Measurements from ENCODE around the gene KRT73. TPM values are rescaled to one million over a fixed set of nuclear protein-coding genes. Genes with fewer than 3 reads are reported as not detected.

The KRT73 gene
- total RNA-seq, 3 donors from 2014 or later (not counting 1 experiment from before 2014, with no cell fraction given): 12.4 to 92.9 (median 23.3) TPM

DNA sequence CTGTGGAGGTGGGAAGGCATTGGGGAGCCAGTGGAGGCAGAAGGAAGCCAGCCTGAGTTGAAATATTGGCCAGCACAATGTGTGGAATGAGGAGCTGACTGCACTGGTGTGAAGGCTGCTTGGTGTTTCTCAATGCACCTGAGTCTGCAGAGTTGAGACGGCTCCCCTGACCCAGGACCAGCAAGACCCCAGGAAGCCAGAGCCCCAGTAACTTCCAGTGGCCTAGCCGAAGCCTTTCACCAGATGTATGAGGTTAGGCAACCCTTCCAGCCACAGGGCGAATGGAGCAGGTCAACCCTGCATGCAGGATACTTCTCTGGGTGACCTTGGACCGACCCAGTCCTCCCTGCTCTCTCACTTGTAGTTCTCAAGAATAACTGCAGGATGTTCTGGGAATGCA lies 12.9 kb upstream of the KRT73 start:
- 54% methylated on average over 4 of the region's 4 CpGs for WGBS (ENCODE audit: insufficient coverage)

DNA sequence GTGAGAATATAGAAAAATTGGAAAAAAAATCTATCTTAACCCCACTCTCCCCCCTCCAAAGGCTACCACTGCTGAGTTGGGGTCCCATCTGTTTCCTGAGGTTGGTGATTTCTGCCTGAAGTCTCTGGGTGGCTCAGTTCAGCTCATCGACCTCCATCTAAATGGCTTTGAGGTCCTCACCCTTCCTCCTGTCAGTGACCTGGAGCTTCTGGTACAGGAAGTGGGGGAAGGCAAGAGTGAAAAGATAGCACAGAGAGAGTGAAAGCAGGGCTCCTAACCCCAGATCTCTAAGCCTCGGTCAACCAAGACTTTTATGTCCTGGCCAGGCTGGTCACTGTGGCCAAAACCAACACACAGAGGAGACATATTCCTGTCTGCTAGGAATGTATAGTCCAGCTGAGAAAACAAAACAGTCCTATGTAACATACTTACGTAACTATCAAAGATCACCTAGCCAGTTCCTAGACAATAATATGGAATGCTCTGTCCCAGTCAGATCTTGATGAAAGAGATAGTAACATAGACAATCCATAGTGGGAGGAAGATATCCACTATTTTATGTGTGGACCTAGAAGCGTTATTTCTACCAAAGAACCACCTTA lies 12.3 kb upstream of the KRT73 start:
- Mint-ChIP-seq H3K36me3 (no peaks in the 10 kb centered on the region), H3K27me3 (ENCODE audit: low read depth in 2 of 2) (no peaks in the 10 kb centered on the region), H3K27ac (peak overlapping the region; percentile 84 to 85), H3K4me3 (peak overlapping the region; percentile 94), H3K9me3 (no peaks in the 10 kb centered on the region), H3K4me1 (peaks cover 88% of the 10 kb centered on the region in 2 donors)
- Histone ChIP-seq H3K4me1 (ENCODE audit: control insufficient read depth, insufficient read depth, low read length) (peaks cover 29% of the 10 kb centered on the region), H3K9me3 (ENCODE audit: control insufficient read depth, insufficient read depth, low read length) (no peaks in the 10 kb centered on the region), H3K36me3 (ENCODE audit: control insufficient read depth, insufficient read depth, low read length) (no peaks in the 10 kb centered on the region), H3K27ac (ENCODE audit: low read length) (peak overlapping the region; percentile 24), H3K4me3 (ENCODE audit: low read length) (no peak overlapping the region), H3K27me3 (ENCODE audit: control insufficient read depth, insufficient read depth, low read length) (no peaks in the 10 kb centered on the region)
- peak in 2 of 3 donors; percentile 49 to 65 for ATAC-seq
- intact Hi-C loops (cut with micrococcal nuclease): loop anchor here (5.0 kb wide), 1 partner anchor 43 kb away; no protein-coding TSS in a partner anchor
- WGBS (ENCODE audit: insufficient coverage): 0% methylated on average over 1 of the region's 4 CpGs
- DNase-seq: peak in 1 of 2 donors; percentile 38
- TF ChIP-seq, protein P1, sequence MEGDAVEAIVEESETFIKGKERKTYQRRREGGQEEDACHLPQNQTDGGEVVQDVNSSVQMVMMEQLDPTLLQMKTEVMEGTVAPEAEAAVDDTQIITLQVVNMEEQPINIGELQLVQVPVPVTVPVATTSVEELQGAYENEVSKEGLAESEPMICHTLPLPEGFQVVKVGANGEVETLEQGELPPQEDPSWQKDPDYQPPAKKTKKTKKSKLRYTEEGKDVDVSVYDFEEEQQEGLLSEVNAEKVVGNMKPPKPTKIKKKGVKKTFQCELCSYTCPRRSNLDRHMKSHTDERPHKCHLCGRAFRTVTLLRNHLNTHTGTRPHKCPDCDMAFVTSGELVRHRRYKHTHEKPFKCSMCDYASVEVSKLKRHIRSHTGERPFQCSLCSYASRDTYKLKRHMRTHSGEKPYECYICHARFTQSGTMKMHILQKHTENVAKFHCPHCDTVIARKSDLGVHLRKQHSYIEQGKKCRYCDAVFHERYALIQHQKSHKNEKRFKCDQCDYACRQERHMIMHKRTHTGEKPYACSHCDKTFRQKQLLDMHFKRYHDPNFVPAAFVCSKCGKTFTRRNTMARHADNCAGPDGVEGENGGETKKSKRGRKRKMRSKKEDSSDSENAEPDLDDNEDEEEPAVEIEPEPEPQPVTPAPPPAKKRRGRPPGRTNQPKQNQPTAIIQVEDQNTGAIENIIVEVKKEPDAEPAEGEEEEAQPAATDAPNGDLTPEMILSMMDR (IDR thresholded peaks at IDR 0.05): no peak

More for the DNA sequence above, 12.9 kb upstream of the KRT73 start:
- Histone ChIP-seq H3K36me3 (ENCODE audit: control insufficient read depth, insufficient read depth, low read length) (no peaks in the 10 kb centered on the region), H3K27me3 (ENCODE audit: control insufficient read depth, insufficient read depth, low read length) (no peaks in the 10 kb centered on the region), H3K4me3 (ENCODE audit: low read length) (no peak overlapping the region), H3K9me3 (ENCODE audit: control insufficient read depth, insufficient read depth, low read length) (no peaks in the 10 kb centered on the region), H3K27ac (ENCODE audit: low read length) (no peak overlapping the region), H3K4me1 (ENCODE audit: control insufficient read depth, insufficient read depth, low read length) (peaks cover 34% of the 10 kb centered on the region)
- Mint-ChIP-seq H3K36me3 (no peaks in the 10 kb centered on the region), H3K9me3 (no peaks in the 10 kb centered on the region), H3K27me3 (ENCODE audit: low read depth in 2 of 2) (no peaks in the 10 kb centered on the region), H3K27ac (peak overlapping the region; percentile 84 to 85), H3K4me3 (peak overlapping the region; percentile 94), H3K4me1 (peaks cover 88 to 89% of the 10 kb centered on the region in 2 donors)
- intact Hi-C loops (cut with micrococcal nuclease): loop anchor here (5.0 kb wide), 1 partner anchor 44 kb away; no protein-coding TSS in a partner anchor
- DNase-seq (no peak), ATAC-seq (no peak)
- TF ChIP-seq, protein P1 (IDR thresholded peaks at IDR 0.05): no peak

DNA sequence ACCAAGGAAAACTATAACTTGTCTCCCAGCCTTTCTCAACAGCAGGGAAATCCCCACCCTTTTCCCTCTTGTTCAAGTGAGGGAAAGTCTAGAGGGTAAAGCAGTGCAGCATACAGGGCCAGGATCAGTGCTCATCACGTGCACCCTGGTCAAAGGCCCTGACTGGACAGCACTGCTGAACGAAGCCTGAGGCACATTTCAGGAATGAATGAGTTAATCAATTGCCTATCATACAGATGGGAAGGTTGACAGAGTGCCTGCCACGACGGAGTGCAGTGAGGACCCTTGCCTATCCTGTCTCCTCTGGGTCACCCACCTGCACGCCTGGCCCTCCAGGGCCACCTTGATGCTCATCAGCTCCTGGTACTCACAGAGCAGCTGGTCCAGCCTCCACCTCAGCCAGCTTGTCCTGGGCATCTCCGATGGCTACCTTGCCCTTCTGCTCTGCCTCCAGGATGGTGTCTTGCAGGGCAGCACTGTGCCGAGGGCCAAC lies 11.7 kb upstream of the KRT73 start:
- peak overlapping the region; percentile 2 for H3K4me3 ChIP-seq (ENCODE audit: low read length)
- H3K36me3 Mint-ChIP-seq: no peaks in the 10 kb centered on the region
- H3K9me3 Mint-ChIP-seq: no peaks in the 10 kb centered on the region
- H3K27me3 Mint-ChIP-seq (ENCODE audit: low read depth in 2 of 2): no peaks in the 10 kb centered on the region
- no peaks in the 10 kb centered on the region for H3K27me3 ChIP-seq (ENCODE audit: control insufficient read depth, insufficient read depth, low read length)
- ATAC-seq (peak in 1 of 3 donors; percentile 12), DNase-seq (no peak)
- H3K27ac Mint-ChIP-seq: peak overlapping the region; percentile 84 to 85
- intact Hi-C loops (cut with micrococcal nuclease): loop anchor here (5.0 kb wide), 1 partner anchor 43 kb away; no protein-coding TSS in a partner anchor
- no peaks in the 10 kb centered on the region for H3K9me3 ChIP-seq (ENCODE audit: control insufficient read depth, insufficient read depth, low read length)
- 78% methylated on average over 7 of the region's 7 CpGs for WGBS (ENCODE audit: insufficient coverage)
- peaks cover 29% of the 10 kb centered on the region for H3K4me1 ChIP-seq (ENCODE audit: control insufficient read depth, insufficient read depth, low read length)
- no peak overlapping the region for H3K27ac ChIP-seq (ENCODE audit: low read length)
- no peaks in the 10 kb centered on the region for H3K36me3 ChIP-seq (ENCODE audit: control insufficient read depth, insufficient read depth, low read length)
- peaks cover 84 to 93% of the 10 kb centered on the region in 2 donors for H3K4me1 Mint-ChIP-seq
- TF ChIP-seq, protein P1 (IDR thresholded peaks at IDR 0.05): no peak
- peak overlapping the region; percentile 94 for H3K4me3 Mint-ChIP-seq

Measured in natural killer cell (primary cell).